Uterus (tissue), 2 donors: ENCODE measurements around the gene RGL4.

Experiments
- CTCF ChIP-seq, 4 experiments: fragments of 200-600 bp in 2 of 4; fragments of 450-650 bp in 2 of 4; sonication (generic) in 2 of 4; IDR thresholded peaks; one replicate each; pipeline ENCODE4 v1.5.1; 2016 to 2019; ENCODE audit warnings: antibody characterized with exemption in 4 of 4, mild to moderate bottlenecking in 2 of 4, moderate library complexity in 1 of 4
- POLR2A ChIP-seq, 2 donors: fragments of 450-650 bp; IDR thresholded peaks; one replicate each; pipeline ENCODE4 v1.6.1; 2016; ENCODE audit warnings: antibody characterized with exemption in 2 of 2, mild to moderate bottlenecking in 1 of 2, moderate library complexity in 1 of 2

- no peak for TF ChIP-seq CTCF (IDR thresholded peaks at IDR 0.05)
- TF ChIP-seq POLR2A (IDR thresholded peaks at IDR 0.05) = no peak
Measured at GRCh38 chr22:23684026-23684425, 6.8 kb upstream of the RGL4 start.
